Skeletal muscle tissue (tissue), 4 donors: ENCODE results near the gene NPIPB13. TPM values are rescaled to one million over a fixed set of nuclear protein-coding genes. Genes with fewer than 3 reads are reported as not detected.
A peak's percentile ranks its signal among the peaks of the same experiment; 100 is the strongest.
"Not testable (repeated sequence)": the region's sequence is repeated elsewhere in the genome, so short reads cannot be mapped to it uniquely, and the experiment has no call there.

Source experiments
- H3K27ac ChIP-seq: one replicate; pipeline ENCODE4 v1.7.0; 2013; ENCODE audit warnings: mild to moderate bottlenecking, low read depth, low read length, inconsistent platforms
- H3K27me3 ChIP-seq, 3 donors: one replicate each; pipeline ENCODE4 v1.7.0; 2013; ENCODE audit warnings: low read length in 3 of 3; ENCODE audit not compliant: control insufficient read depth in 3 of 3, insufficient read depth in 3 of 3
- H3K36me3 ChIP-seq, 3 donors: one replicate each; pipeline ENCODE4 v1.7.0; 2013; ENCODE audit warnings: low read length in 3 of 3; ENCODE audit not compliant: control insufficient read depth in 3 of 3, insufficient read depth in 3 of 3
- H3K4me1 ChIP-seq, 3 donors: one replicate each; pipeline ENCODE4 v1.7.0; 2013; ENCODE audit warnings: low read length in 3 of 3, mild to moderate bottlenecking in 3 of 3; ENCODE audit not compliant: control insufficient read depth in 3 of 3, insufficient read depth in 3 of 3
- H3K4me3 ChIP-seq, 3 donors: one replicate each; pipeline ENCODE4 v1.7.0; 2013; ENCODE audit warnings: low read length in 3 of 3
- H3K9ac ChIP-seq, 3 donors: one replicate each; pipeline ENCODE4 v1.7.0; 2013; ENCODE audit warnings: low read length in 3 of 3, mild to moderate bottlenecking in 3 of 3, moderate library complexity in 2 of 3, low read depth in 1 of 3
- H3K9me3 ChIP-seq, 3 donors: one replicate each; pipeline ENCODE4 v1.7.0; 2013; ENCODE audit warnings: low read length in 3 of 3; ENCODE audit not compliant: control insufficient read depth in 3 of 3
- total RNA-seq: library from RNA; depleted of rRNA; stranded (reverse); fragments of >200 nt; gene quantifications from one replicate; pipeline ENCODE4 v1.2.3, GENCODE V29; 2014
- donor health status: Osteomylitis.

NPIPB13 gene
- total RNA-seq: 3.7 TPM

DNA sequence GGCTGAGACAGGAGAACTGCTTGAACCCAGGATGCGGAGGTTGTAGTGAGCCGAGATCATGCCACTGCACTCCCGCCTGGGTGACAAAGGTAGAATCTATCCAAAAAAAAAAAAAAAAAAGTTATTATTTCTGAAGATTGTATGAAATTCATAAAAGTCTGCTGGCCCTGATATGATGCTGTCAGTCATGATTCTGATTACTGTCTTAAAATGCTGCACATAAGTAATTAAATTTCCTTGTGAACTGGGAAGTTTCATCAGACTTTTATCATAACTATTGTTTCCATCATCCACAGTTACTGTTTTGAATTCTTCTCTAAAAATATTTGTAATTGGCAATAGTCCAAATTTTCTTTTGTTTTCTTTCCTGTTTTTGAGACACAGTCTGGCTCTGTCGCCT is at the start of gene NPIPB13:
Gene NPIPB13 (minus strand): TSS at position 101 of the 400 bp plus-strand sequence. CDS start 2,906 bp downstream, outside the sequence.
- not testable (repeated sequence) for H3K27me3 ChIP-seq, H3K36me3 ChIP-seq, H3K9me3 ChIP-seq, H3K9ac ChIP-seq, H3K27ac ChIP-seq, H3K4me3 ChIP-seq, H3K4me1 ChIP-seq

- not testable (repeated sequence) for H3K27me3 ChIP-seq, H3K9ac ChIP-seq
Measured at GRCh38 chr16:30282357-30282756, 34.1 kb upstream of the NPIPB13 start.

DNA sequence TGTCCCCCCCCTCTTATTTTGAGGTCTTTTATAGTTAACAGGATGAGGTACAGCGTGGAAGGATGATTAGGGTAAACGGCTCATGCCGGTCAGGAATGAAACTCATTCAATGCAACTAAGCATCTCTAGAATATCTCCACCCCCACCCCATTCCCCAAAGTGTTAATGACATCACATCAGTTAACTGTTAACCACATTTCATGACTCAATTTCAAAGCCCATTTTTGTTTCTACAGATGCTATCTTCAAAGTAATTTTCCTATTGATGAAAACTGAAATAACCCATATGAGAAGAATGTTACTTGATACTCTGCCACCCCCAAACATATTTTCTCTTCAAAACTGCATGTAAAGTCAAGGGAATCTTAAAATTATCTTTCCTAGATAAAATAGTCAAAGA is 30.2 kb upstream of the NPIPB13 start:
- not testable (repeated sequence) for H3K27me3 ChIP-seq, H3K4me3 ChIP-seq, H3K9me3 ChIP-seq, H3K9ac ChIP-seq, H3K36me3 ChIP-seq, H3K4me1 ChIP-seq, H3K27ac ChIP-seq

More at GRCh38 chr16:30282357-30282756, 34.1 kb upstream of the NPIPB13 start:
- H3K4me3 ChIP-seq, H3K36me3 ChIP-seq, H3K9me3 ChIP-seq, H3K27ac ChIP-seq, H3K4me1 ChIP-seq: not testable (repeated sequence)

DNA sequence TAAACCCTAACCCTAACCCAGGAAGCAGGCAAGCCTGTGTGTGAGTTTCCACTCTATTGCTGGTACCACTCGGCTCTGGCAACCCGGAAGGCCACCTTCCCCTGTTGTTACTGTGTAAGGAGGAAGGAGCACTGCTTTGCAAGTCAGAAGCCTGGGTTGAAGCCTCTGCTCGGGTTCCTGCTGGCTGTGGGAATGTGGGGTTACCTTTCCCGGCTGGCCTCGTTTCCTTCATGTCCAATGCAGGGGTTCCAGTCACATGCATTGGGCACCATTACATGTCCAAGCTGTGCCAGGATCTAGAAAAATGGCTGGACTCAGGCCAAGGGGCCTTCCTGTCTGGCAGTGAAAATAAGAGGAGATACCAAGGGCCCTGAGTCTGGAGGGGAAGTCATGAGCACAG is 31.2 kb downstream of the NPIPB13 start:
- not testable (repeated sequence) for H3K9me3 ChIP-seq, H3K4me1 ChIP-seq, H3K9ac ChIP-seq, H3K27ac ChIP-seq, H3K4me3 ChIP-seq, H3K27me3 ChIP-seq, H3K36me3 ChIP-seq

GRCh38 chr16:30211414-30211813 is 36.9 kb downstream of the NPIPB13 start:
- not testable (repeated sequence) for H3K9me3 ChIP-seq, H3K9ac ChIP-seq, H3K27ac ChIP-seq, H3K36me3 ChIP-seq, H3K27me3 ChIP-seq, H3K4me1 ChIP-seq, H3K4me3 ChIP-seq

DNA sequence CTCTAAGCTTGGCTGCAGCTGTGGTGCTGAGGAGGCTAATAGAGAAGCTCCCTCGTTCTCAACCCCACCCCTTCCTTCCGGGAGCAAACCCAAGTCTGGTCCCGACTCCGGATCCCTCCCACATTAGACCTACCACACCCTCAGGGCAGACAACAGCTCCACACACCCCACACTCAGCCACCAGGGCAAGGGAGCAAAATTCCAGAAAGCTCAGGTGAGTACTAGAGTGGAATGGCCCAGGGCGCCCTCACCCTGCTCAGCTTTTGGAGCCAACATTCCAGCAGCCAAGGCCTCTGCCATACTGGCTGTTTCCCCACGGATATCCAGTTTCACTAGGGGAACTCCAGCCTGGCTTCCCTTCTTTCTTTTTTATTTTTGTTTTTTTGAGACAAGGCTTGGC is 39.2 kb downstream of the NPIPB13 start:
- not testable (repeated sequence) for H3K27ac ChIP-seq, H3K9me3 ChIP-seq, H3K4me1 ChIP-seq, H3K4me3 ChIP-seq, H3K27me3 ChIP-seq, H3K36me3 ChIP-seq, H3K9ac ChIP-seq

DNA sequence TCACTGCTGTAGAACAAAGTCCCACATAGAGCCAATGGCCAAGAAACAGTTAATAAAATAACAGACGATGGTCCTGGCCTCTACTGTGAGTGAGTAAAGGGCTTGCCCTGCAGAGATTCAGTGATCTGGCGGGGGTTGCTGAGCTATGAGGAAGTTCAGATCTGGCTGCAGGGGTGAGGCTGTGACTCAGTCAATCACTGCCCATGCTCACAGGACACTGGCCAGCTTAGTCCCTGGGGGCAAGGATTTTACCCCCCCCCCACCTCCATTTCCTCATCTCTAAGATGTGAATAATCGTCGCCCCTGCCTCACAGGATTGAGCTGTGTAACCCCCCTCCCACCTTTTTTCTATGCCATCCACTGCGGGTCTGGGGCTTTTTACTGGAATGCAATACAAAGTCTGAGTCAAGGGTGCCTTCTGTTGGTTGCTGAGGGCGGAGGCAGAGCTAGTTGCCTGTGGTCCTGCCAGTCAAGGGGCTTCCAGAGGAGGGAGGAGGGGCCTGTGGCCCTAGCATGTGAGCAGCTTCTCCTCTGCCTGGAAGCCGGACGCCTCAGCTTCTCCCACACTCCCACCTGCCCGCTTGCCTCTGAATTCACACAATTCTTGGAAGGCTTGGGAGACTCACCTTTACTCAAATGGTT is 41.1 kb downstream of the NPIPB13 start:
- not testable (repeated sequence) for H3K27ac ChIP-seq, H3K27me3 ChIP-seq, H3K4me1 ChIP-seq, H3K4me3 ChIP-seq, H3K9me3 ChIP-seq, H3K9ac ChIP-seq, H3K36me3 ChIP-seq

DNA sequence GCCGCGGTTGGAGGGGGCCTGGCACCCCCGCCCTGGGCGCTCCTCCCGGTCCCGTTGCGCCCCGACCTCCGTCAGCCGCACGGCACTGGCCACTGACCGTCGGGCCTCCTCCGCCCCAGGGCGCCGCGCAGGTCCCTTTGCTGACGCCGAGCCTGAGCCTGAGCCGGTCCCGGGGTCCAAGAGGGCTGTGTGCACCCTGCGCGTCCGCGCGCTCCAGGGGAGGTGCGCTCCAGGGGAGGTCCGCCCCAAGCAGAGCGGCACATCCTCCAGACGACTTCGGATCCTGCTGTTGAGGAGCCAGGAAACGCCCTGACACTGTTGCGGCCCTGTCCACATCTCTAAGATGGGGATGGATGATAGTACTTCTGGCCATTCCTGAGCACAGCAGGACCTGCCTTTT is 42.0 kb downstream of the NPIPB13 start:
- H3K9ac ChIP-seq, H3K4me3 ChIP-seq, H3K27ac ChIP-seq, H3K9me3 ChIP-seq, H3K4me1 ChIP-seq, H3K36me3 ChIP-seq, H3K27me3 ChIP-seq: not testable (repeated sequence)

GRCh38 chr16:30205541-30206236 is 42.6 kb downstream of the NPIPB13 start:
- H3K4me3 ChIP-seq: peak overlapping the region in 1 of 3 donors; percentile 49
- not testable (repeated sequence) for H3K9me3 ChIP-seq, H3K27me3 ChIP-seq, H3K36me3 ChIP-seq, H3K4me1 ChIP-seq, H3K27ac ChIP-seq, H3K9ac ChIP-seq

- H3K4me1 ChIP-seq, H3K9me3 ChIP-seq, H3K4me3 ChIP-seq, H3K27ac ChIP-seq, H3K27me3 ChIP-seq, H3K36me3 ChIP-seq, H3K9ac ChIP-seq: not testable (repeated sequence)
Measured at GRCh38 chr16:30199608-30200343, 48.5 kb downstream of the NPIPB13 start.
